HepG2 (cell line): ENCODE data around the gene SMC1B. TPM values are rescaled to one million over a fixed set of nuclear protein-coding genes. Genes with fewer than 3 reads are reported as not detected.
A peak's percentile ranks its signal among the peaks of the same experiment; 100 is the strongest.

Source experiments
- CBX5 ChIP-seq: sonication (generic); formaldehyde crosslinking; IDR thresholded peaks from 2 replicates; pipeline ENCODE4 v1.4.0; 2020; ENCODE audit warnings: missing genetic modification reagents, borderline replicate concordance
- CEBPG ChIP-seq: IDR thresholded peaks from 2 replicates; pipeline ENCODE4 v1.6.1; 2016
- DMAP1 ChIP-seq: IDR thresholded peaks from 2 replicates; pipeline ENCODE4 v1.6.1; 2016
- IRF2 ChIP-seq: IDR thresholded peaks from 2 replicates; pipeline ENCODE4 v1.6.1; 2018; ENCODE audit warnings: missing genetic modification reagents, missing compliant biosample characterization
- MZF1 ChIP-seq: sonication (generic); formaldehyde crosslinking; IDR thresholded peaks from 2 replicates; pipeline ENCODE4 v1.8.1; 2023; ENCODE audit warnings: mild to moderate bottlenecking, missing genetic modification reagents, borderline replicate concordance
- NFRKB ChIP-seq: fragments of 450-650 bp; IDR thresholded peaks from 2 replicates; pipeline ENCODE4 v1.6.1; 2017
- POLR2G ChIP-seq: fragments of 200-400 bp; formaldehyde crosslinking; IDR thresholded peaks from 2 replicates; pipeline ENCODE4 v1.6.1; 2018; ENCODE audit warnings: mild to moderate bottlenecking, low read depth, low read length, moderate library complexity
- RORA ChIP-seq: sonication (generic); formaldehyde crosslinking; IDR thresholded peaks from 2 replicates; pipeline ENCODE4 v1.5.0; 2020; ENCODE audit warnings: mild to moderate bottlenecking, missing genetic modification reagents, moderate library complexity
- SMARCC2 ChIP-seq: fragments of 450-650 bp; IDR thresholded peaks from 2 replicates; pipeline ENCODE4 v1.6.1; 2017; ENCODE audit warnings: antibody characterized with exemption, mild to moderate bottlenecking
- SP2 ChIP-seq: sonication (generic); formaldehyde crosslinking; IDR thresholded peaks from 2 replicates; pipeline ENCODE4 v1.5.1; 2020; ENCODE audit warnings: mild to moderate bottlenecking, missing genetic modification reagents
- TAF15 ChIP-seq: fragments of 200-400 bp; formaldehyde crosslinking; IDR thresholded peaks from one replicate; pipeline ENCODE4 v1.6.1; 2018; ENCODE audit warnings: mild to moderate bottlenecking, low read depth, low read length; ENCODE audit not compliant: poor library complexity, severe bottlenecking
- U2AF1 ChIP-seq: fragments of 200-400 bp; formaldehyde crosslinking; optimal IDR thresholded peaks from 2 replicates; pipeline ENCODE3; 2017; ENCODE audit warnings: mild to moderate bottlenecking, low read depth, low read length
- ZBTB40 ChIP-seq, 2 experiments: fragments of 450-650 bp in 1 of 2; sonication (generic) in 1 of 2; formaldehyde crosslinking in 1 of 2; IDR thresholded peaks; 2 replicates each; pipeline versions ENCODE4 v1.6.1 to v1.8.0; 2016 to 2022; ENCODE audit warnings: antibody characterized with exemption in 1 of 2, mild to moderate bottlenecking in 1 of 2, missing genetic modification reagents in 1 of 2
- ZNF205 ChIP-seq: IDR thresholded peaks from 2 replicates; pipeline ENCODE4 v1.6.1; 2018; ENCODE audit warnings: missing biosample characterization, missing genetic modification reagents
- ZNF557 ChIP-seq: sonication (generic); formaldehyde crosslinking; IDR thresholded peaks from 2 replicates; pipeline ENCODE4 v1.4.0; 2020; ENCODE audit warnings: missing genetic modification reagents
- ZNF737 ChIP-seq: sonication (generic); formaldehyde crosslinking; IDR thresholded peaks from 2 replicates; pipeline ENCODE4 v1.5.0; 2020; ENCODE audit warnings: missing genetic modification reagents, mild to moderate bottlenecking, borderline replicate concordance
- polyA plus RNA-seq, 8 experiments: library from polyadenylated mRNA; depleted of rRNA in 3 of 8; stranded (reverse) in 7 of 8; unstranded in 1 of 8; fragments of >200 nt; fragmentation: Illumina TruSeq in 4 of 8; extraction: Trizol in 4 of 8; gene quantifications; 2 replicates each; pipeline versions ENCODE4 v1.2.1 to v1.2.3, GENCODE V29; 2011 to 2016; ENCODE audit warnings: low read depth in 4 of 8, missing spikeins in 1 of 8, mixed read lengths in 1 of 8; ENCODE audit not compliant: insufficient read depth in 1 of 8
- total RNA-seq, 5 experiments: library from RNA; depleted of rRNA; stranded (reverse); fragments of >200 nt; fragmentation: Illumina TruSeq; extraction: Trizol; gene quantifications; 2 replicates each; pipeline ENCODE4 v1.2.3, GENCODE V29; 2016; ENCODE audit warnings: low read depth in 1 of 5
- TF ChIP-seq, protein P1 (sequence below): sonication (generic); formaldehyde crosslinking; IDR thresholded peaks from 2 replicates; pipeline ENCODE4 v1.8.0; 2022; ENCODE audit warnings: missing genetic modification reagents, mild to moderate bottlenecking, moderate library complexity, borderline replicate concordance
- TF ChIP-seq, protein P2 (sequence below): sonication (generic); formaldehyde crosslinking; IDR thresholded peaks from 2 replicates; pipeline ENCODE4 v1.8.0; 2022; ENCODE audit warnings: mild to moderate bottlenecking, missing genetic modification reagents; ENCODE audit not compliant: insufficient replicate concordance

SMC1B gene
- total and polyA plus RNA-seq, 2 of the 13 experiments (the other 11 are each of a cell fraction or from before 2014, with no cell fraction given) = not detected

GRCh38 chr22:45435544-45436139 is 22.2 kb upstream of the SMC1B start (continued):
- TF ChIP-seq POLR2G = no peak
- TF ChIP-seq U2AF1 = no peak
- TF ChIP-seq, protein P1, sequence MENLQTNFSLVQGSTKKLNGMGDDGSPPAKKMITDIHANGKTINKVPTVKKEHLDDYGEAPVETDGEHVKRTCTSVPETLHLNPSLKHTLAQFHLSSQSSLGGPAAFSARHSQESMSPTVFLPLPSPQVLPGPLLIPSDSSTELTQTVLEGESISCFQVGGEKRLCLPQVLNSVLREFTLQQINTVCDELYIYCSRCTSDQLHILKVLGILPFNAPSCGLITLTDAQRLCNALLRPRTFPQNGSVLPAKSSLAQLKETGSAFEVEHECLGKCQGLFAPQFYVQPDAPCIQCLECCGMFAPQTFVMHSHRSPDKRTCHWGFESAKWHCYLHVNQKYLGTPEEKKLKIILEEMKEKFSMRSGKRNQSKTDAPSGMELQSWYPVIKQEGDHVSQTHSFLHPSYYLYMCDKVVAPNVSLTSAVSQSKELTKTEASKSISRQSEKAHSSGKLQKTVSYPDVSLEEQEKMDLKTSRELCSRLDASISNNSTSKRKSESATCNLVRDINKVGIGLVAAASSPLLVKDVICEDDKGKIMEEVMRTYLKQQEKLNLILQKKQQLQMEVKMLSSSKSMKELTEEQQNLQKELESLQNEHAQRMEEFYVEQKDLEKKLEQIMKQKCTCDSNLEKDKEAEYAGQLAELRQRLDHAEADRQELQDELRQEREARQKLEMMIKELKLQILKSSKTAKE (CRISPR knock-in tag) = no peak
- TF ChIP-seq SMARCC2 = no peak
- TF ChIP-seq ZBTB40 (IDR thresholded peaks at IDR 0.05) = no peak
- no peak; the same call in 1 of the 2 replicates for TF ChIP-seq ZBTB40 (CRISPR knock-in tag; IDR thresholded peaks at IDR 0.05)
- peak; percentile 40; the same call in 1 of the 2 replicates for TF ChIP-seq CEBPG (CRISPR knock-in tag)
- TF ChIP-seq MZF1 (CRISPR knock-in tag) = no peak
- TF ChIP-seq DMAP1 = 0 out of 2 replicates have a peak, but pooled peaks have one; percentile 32
- 0 out of 2 replicates have a peak, but pooled peaks have one; percentile 65 for TF ChIP-seq CBX5 (CRISPR knock-in tag)
- no peak for TF ChIP-seq RORA
- TF ChIP-seq NFRKB = no peak
- TF ChIP-seq ZNF737 (CRISPR knock-in tag) = no peak
- no peak for TF ChIP-seq SP2 (CRISPR knock-in tag)
- no peak for TF ChIP-seq TAF15
- TF ChIP-seq, protein P2, sequence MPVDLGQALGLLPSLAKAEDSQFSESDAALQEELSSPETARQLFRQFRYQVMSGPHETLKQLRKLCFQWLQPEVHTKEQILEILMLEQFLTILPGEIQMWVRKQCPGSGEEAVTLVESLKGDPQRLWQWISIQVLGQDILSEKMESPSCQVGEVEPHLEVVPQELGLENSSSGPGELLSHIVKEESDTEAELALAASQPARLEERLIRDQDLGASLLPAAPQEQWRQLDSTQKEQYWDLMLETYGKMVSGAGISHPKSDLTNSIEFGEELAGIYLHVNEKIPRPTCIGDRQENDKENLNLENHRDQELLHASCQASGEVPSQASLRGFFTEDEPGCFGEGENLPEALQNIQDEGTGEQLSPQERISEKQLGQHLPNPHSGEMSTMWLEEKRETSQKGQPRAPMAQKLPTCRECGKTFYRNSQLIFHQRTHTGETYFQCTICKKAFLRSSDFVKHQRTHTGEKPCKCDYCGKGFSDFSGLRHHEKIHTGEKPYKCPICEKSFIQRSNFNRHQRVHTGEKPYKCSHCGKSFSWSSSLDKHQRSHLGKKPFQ (CRISPR knock-in tag) = no peak
- TF ChIP-seq ZNF205 (CRISPR knock-in tag) = peak; percentile 55; the same call in 1 of the 2 replicates
- TF ChIP-seq IRF2 = peak; percentile 66; the same call in 1 of the 2 replicates
- no peak for TF ChIP-seq ZNF557 (CRISPR knock-in tag)
